NB4 (cell line): ENCODE results near the gene FAM240A.

ENCODE experiments used
- POLR2A ChIP-seq: IDR thresholded peaks from 2 replicates; pipeline ENCODE4 v1.6.1; 2011; ENCODE audit warnings: mild to moderate bottlenecking; ENCODE audit not compliant: insufficient read length; ENCODE audit errors: extremely low read depth
- TF ChIP-seq, protein P1 (sequence below): IDR thresholded peaks from 2 replicates; pipeline ENCODE4 v1.6.1; 2011; ENCODE audit warnings: low read depth, low read length

DNA sequence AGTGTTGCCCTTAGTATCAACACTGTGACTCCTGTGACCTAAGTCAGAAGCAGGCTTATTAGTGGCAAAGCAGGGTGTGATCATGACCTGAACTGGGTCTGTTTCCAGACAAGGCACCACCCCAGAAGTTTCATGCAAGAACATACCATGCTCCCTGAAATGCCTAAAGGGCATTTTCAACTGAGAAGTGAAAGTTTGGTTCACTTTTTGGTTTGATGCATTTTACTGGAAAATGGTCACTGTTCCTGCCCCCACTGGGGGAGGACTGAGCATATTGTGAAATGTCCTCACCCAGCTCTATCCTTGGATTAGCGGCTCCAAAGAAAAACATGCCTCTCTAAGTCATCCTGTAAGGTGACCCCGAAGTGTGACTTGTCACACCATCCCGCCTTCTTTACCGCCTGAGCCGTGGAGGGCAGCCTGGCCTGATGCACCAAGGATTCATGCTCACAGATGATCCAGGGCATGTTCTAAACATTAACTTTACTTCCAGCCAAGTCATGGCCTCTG lies 3.1 kb upstream of the FAM240A start:
- TF ChIP-seq, protein P1, sequence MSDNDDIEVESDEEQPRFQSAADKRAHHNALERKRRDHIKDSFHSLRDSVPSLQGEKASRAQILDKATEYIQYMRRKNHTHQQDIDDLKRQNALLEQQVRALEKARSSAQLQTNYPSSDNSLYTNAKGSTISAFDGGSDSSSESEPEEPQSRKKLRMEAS: no peak
- no peak for TF ChIP-seq POLR2A
